ENCODE data around the gene DCUN1D1.

- no peak for TF ChIP-seq ZFP30 (CRISPR knock-in tag; IDR thresholded peaks at IDR 0.05)
- TF ChIP-seq ZNF8 (CRISPR knock-in tag; IDR thresholded peaks at IDR 0.05): no peak
- no peak for TF ChIP-seq SNAI2 (CRISPR knock-in tag; IDR thresholded peaks at IDR 0.05)
- TF ChIP-seq PPARA (CRISPR knock-in tag; IDR thresholded peaks at IDR 0.05; ENCODE audit: borderline replicate concordance): no peak
- TF ChIP-seq RARB (CRISPR knock-in tag; IDR thresholded peaks at IDR 0.05): no peak
- no peak for TF ChIP-seq ZNF70 (CRISPR knock-in tag; IDR thresholded peaks at IDR 0.05)
- no peak for TF ChIP-seq PATZ1 (CRISPR knock-in tag; IDR thresholded peaks at IDR 0.05; ENCODE audit: borderline replicate concordance)
- TF ChIP-seq ZNF565 (CRISPR knock-in tag; conservative IDR thresholded peaks at IDR 0.05; ENCODE audit: low read depth): no peak
- TF ChIP-seq GLIS3 (CRISPR knock-in tag; IDR thresholded peaks at IDR 0.05): no peak
Observed at GRCh38 chr3:183013856-183014255, 33.5 kb upstream of the DCUN1D1 start.

Measured in SK-N-SH treated with all-trans-retinoic acid at 6 μM for 48 hours (cell line).